ENCODE data around the gene GRAP. TPM values are rescaled to one million over a fixed set of nuclear protein-coding genes. Genes with fewer than 3 reads are reported as not detected.
A peak's percentile ranks its signal among the peaks of the same experiment; 100 is the strongest.
"Not testable (repeated sequence)": the region's sequence is repeated elsewhere in the genome, so short reads cannot be mapped to it uniquely, and the experiment has no call there.

Gene GRAP
- total RNA-seq, 5 donors from 2014 or later (not counting 1 experiment from before 2014, with no cell fraction given) = 26.5 to 95.2 (median 74.0) TPM

DNA sequence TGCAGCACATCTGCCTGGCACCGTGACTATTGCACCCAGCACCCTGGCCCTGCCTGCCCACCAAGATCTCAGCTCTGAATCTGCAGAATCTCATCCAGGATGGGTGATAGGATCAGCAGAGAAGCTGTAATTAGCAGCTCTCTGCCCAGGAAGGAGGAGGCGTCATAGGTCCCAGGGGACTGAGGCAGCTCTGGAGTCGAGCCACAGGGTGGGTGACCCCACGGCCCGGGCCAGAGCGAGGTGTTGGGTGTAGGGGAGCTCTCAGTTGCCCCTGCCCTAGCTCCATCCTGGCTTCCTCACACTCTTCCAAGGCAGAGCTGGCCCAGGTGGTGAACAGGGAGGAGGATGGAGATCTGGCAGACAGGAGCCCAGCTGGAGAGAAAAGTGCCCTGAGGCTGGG lies 24.0 kb downstream of the GRAP start:
- H3K4me1 Mint-ChIP-seq = peaks cover 19 to 37% (median 26%) of the 10 kb centered on the region in 3 donors
- Histone ChIP-seq H3K27me3 (replicated peaks in 1 of 2; ENCODE audit: control insufficient read depth in 2 of 2, extremely low read depth in 1 of 2, insufficient read depth in 2 of 2, low read length in 1 of 2) (no peaks in the 10 kb centered on the region), H3K27ac (ENCODE audit: low read length) (no peak overlapping the region), H3K4me3 (ENCODE audit: control insufficient read depth in 1 of 2, extremely low read depth in 1 of 2, low read length in 1 of 2) (no peak overlapping the region), H3K4me1 (ENCODE audit: control insufficient read depth in 1 of 2, extremely low read depth in 1 of 2, insufficient read depth in 2 of 2, low read length in 2 of 2) (peaks cover 13 to 29% of the 10 kb centered on the region in 2 experiments), H3K36me3 (ENCODE audit: control insufficient read depth in 2 of 2, extremely low read depth in 1 of 2, insufficient read depth in 1 of 2, low read length in 1 of 2) (peaks cover 15 to 36% of the 10 kb centered on the region in 2 donors), H3K9me3 (no peaks in the 10 kb centered on the region)
- ChIA-PET POLR2A (interaction anchor here in 1 of 2 donors (0.6 kb wide), 1 partner anchor 37 kb away, joined by 3 read pairs; no protein-coding TSS in a partner anchor), CTCF (interaction anchor here in 1 of 2 donors (0.6 kb wide), 1 partner anchor 217 kb away, joined by 3 read pairs; no protein-coding TSS in a partner anchor)
- peak overlapping the region; percentile 35 to 59 for H3K27ac Mint-ChIP-seq
- H3K9me3 Mint-ChIP-seq = no peaks in the 10 kb centered on the region
- ATAC-seq (replicated peaks in 1 of 4) (no peak), DNase-seq (no peak)
- H3K36me3 Mint-ChIP-seq = peaks cover 23% of the 10 kb centered on the region
- no peaks in the 10 kb centered on the region for H3K27me3 Mint-ChIP-seq
- 100% methylated on average over 2 of the region's 6 CpGs for WGBS (ENCODE audit: insufficient coverage)
- peak overlapping the region in 1 of 3 donors; percentile 13 for H3K4me3 Mint-ChIP-seq

DNA sequence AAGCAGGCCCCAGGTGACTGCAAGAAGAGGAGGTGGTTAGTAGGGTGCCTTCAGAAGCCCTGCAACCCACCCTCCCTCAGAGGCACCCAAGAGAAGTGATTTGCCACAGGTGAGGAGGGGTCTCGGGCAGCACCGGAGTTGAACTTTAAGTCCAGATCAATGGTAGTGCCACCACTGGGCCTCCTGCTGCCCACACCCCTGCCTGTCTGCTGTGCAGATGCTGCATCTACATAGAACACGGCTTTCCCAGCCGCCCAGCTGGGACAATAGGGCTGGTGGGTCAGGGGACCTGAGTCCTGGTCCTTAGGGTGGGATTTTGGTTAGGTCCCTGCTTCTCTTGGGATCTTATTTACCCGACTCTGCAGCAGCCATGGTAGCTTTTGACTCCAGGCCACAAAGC lies 24.6 kb downstream of the GRAP start:
- CTCF ChIA-PET = no interaction called here
- H3K4me3 Mint-ChIP-seq = no peak overlapping the region
- peaks cover 19 to 37% (median 30%) of the 10 kb centered on the region in 3 donors for H3K4me1 Mint-ChIP-seq
- Histone ChIP-seq H3K4me3 (ENCODE audit: control insufficient read depth in 1 of 2, extremely low read depth in 1 of 2, low read length in 1 of 2) (no peak overlapping the region), H3K36me3 (ENCODE audit: control insufficient read depth in 2 of 2, extremely low read depth in 1 of 2, insufficient read depth in 1 of 2, low read length in 1 of 2) (peaks cover 15 to 36% of the 10 kb centered on the region in 2 donors), H3K27me3 (replicated peaks in 1 of 2; ENCODE audit: control insufficient read depth in 2 of 2, extremely low read depth in 1 of 2, insufficient read depth in 2 of 2, low read length in 1 of 2) (peaks cover 0 to under 1% of the 10 kb centered on the region in 2 experiments), H3K9me3 (no peaks in the 10 kb centered on the region), H3K4me1 (ENCODE audit: control insufficient read depth in 1 of 2, extremely low read depth in 1 of 2, insufficient read depth in 2 of 2, low read length in 2 of 2) (peaks cover 13 to 35% of the 10 kb centered on the region in 2 experiments), H3K27ac (ENCODE audit: low read length) (no peak overlapping the region)
- H3K36me3 Mint-ChIP-seq = peaks cover 23% of the 10 kb centered on the region
- no peak for DNase-seq
- H3K27me3 Mint-ChIP-seq = no peaks in the 10 kb centered on the region
- H3K27ac Mint-ChIP-seq = peak overlapping the region in 1 of 2 donors; percentile 35
- H3K9me3 Mint-ChIP-seq = no peaks in the 10 kb centered on the region
- ATAC-seq (replicated peaks in 1 of 4) = no peak
- POLR2A ChIA-PET = no interaction called here
- 93% methylated on average over 3 of the region's 5 CpGs for WGBS (ENCODE audit: insufficient coverage)

GRCh38 chr17:19021622-19022083 lies 25.1 kb downstream of the GRAP start:
- H3K9me3 ChIP-seq = no peaks in the 10 kb centered on the region
- no peak overlapping the region for H3K27ac ChIP-seq (ENCODE audit: low read length)
- peaks cover 15 to 36% of the 10 kb centered on the region in 2 donors for H3K36me3 ChIP-seq (ENCODE audit: control insufficient read depth in 2 of 2, extremely low read depth in 1 of 2, insufficient read depth in 1 of 2, low read length in 1 of 2)
- peaks cover 15 to 35% of the 10 kb centered on the region in 2 experiments for H3K4me1 ChIP-seq (ENCODE audit: control insufficient read depth in 1 of 2, extremely low read depth in 1 of 2, insufficient read depth in 2 of 2, low read length in 2 of 2)
- H3K4me1 Mint-ChIP-seq = peaks cover 22 to 41% (median 33%) of the 10 kb centered on the region in 3 donors
- H3K27me3 Mint-ChIP-seq = no peaks in the 10 kb centered on the region
- DNase-seq = peak in 16 of 35 experiments; percentile 18 to 55 (median 34)
- H3K4me3 ChIP-seq (ENCODE audit: control insufficient read depth in 1 of 2, extremely low read depth in 1 of 2, low read length in 1 of 2) = no peak overlapping the region
- CTCF ChIA-PET = interaction anchor here in 1 of 2 donors (0.7 kb wide), 1 partner anchor 257 kb away, joined by 3 read pairs; no protein-coding TSS in a partner anchor
- ATAC-seq (replicated peaks in 1 of 4) = peak in 1 of 4 experiments; percentile 38
- H3K9me3 Mint-ChIP-seq = no peaks in the 10 kb centered on the region
- H3K4me3 Mint-ChIP-seq = no peak overlapping the region
- 96% methylated on average over 20 of the region's 24 CpGs for WGBS (ENCODE audit: insufficient coverage)
- POLR2A ChIA-PET = no interaction called here
- peaks cover 23% of the 10 kb centered on the region for H3K36me3 Mint-ChIP-seq
- no peak overlapping the region for H3K27ac Mint-ChIP-seq
- peaks cover 0 to 4% of the 10 kb centered on the region in 2 experiments for H3K27me3 ChIP-seq (replicated peaks in 1 of 2; ENCODE audit: control insufficient read depth in 2 of 2, extremely low read depth in 1 of 2, insufficient read depth in 2 of 2, low read length in 1 of 2)

GRCh38 chr17:19021011-19021621 lies 25.6 kb downstream of the GRAP start:
- H3K9me3 Mint-ChIP-seq; POLR2A ChIA-PET; ATAC-seq (replicated peaks in 1 of 4); H3K4me3 Mint-ChIP-seq; H3K9me3 ChIP-seq; H3K27ac ChIP-seq (ENCODE audit: low read length); H3K4me3 ChIP-seq (ENCODE audit: control insufficient read depth in 1 of 2, extremely low read depth in 1 of 2, low read length in 1 of 2); H3K27me3 Mint-ChIP-seq; DNase-seq; H3K27me3 ChIP-seq (replicated peaks in 1 of 2; ENCODE audit: control insufficient read depth in 2 of 2, extremely low read depth in 1 of 2, insufficient read depth in 2 of 2, low read length in 1 of 2); H3K27ac Mint-ChIP-seq: not testable (repeated sequence)
- H3K36me3 ChIP-seq (ENCODE audit: control insufficient read depth in 2 of 2, extremely low read depth in 1 of 2, insufficient read depth in 1 of 2, low read length in 1 of 2) = peaks cover 15 to 36% of the 10 kb centered on the region in 2 donors
- CTCF ChIA-PET = interaction anchor here in 1 of 2 donors (0.7 kb wide), 1 partner anchor 258 kb away, joined by 3 read pairs; no protein-coding TSS in a partner anchor
- H3K36me3 Mint-ChIP-seq = peaks cover 23% of the 10 kb centered on the region
- H3K4me1 ChIP-seq (ENCODE audit: control insufficient read depth in 1 of 2, extremely low read depth in 1 of 2, insufficient read depth in 2 of 2, low read length in 2 of 2) = peaks cover 15 to 35% of the 10 kb centered on the region in 2 experiments
- H3K4me1 Mint-ChIP-seq = peaks cover 22 to 46% (median 35%) of the 10 kb centered on the region in 3 donors
- 95% methylated on average over 4 of the region's 7 CpGs for WGBS (ENCODE audit: insufficient coverage)

GRCh38 chr17:19020016-19020415 lies 26.7 kb downstream of the GRAP start:
- Histone ChIP-seq H3K4me3 (ENCODE audit: control insufficient read depth in 1 of 2, extremely low read depth in 1 of 2, low read length in 1 of 2) (no peak overlapping the region), H3K27me3 (replicated peaks in 1 of 2; ENCODE audit: control insufficient read depth in 2 of 2, extremely low read depth in 1 of 2, insufficient read depth in 2 of 2, low read length in 1 of 2) (peaks cover 0 to 10% of the 10 kb centered on the region in 2 experiments), H3K9me3 (no peaks in the 10 kb centered on the region), H3K36me3 (ENCODE audit: control insufficient read depth in 2 of 2, extremely low read depth in 1 of 2, insufficient read depth in 1 of 2, low read length in 1 of 2) (peaks cover 15 to 36% of the 10 kb centered on the region in 2 donors), H3K27ac (ENCODE audit: low read length) (no peak overlapping the region), H3K4me1 (ENCODE audit: control insufficient read depth in 1 of 2, extremely low read depth in 1 of 2, insufficient read depth in 2 of 2, low read length in 2 of 2) (peaks cover 15 to 34% of the 10 kb centered on the region in 2 experiments)
- ATAC-seq (replicated peaks in 1 of 4) (no peak), DNase-seq (no peak)
- peak overlapping the region; percentile 31 to 38 for H3K27ac Mint-ChIP-seq
- H3K4me3 Mint-ChIP-seq = no peak overlapping the region
- H3K4me1 Mint-ChIP-seq = peaks cover 22 to 46% (median 39%) of the 10 kb centered on the region in 3 donors
- H3K9me3 Mint-ChIP-seq = no peaks in the 10 kb centered on the region
- no peaks in the 10 kb centered on the region for H3K27me3 Mint-ChIP-seq
- POLR2A ChIA-PET = no interaction called here
- peaks cover 23% of the 10 kb centered on the region for H3K36me3 Mint-ChIP-seq
- whole genome bisulfite sequencing (ENCODE audit: insufficient coverage) = no CpG with 5 or more reads among the region's 3 CpGs
- CTCF ChIA-PET = no interaction called here

- peaks cover 8 to 27% of the 10 kb centered on the region in 2 experiments for H3K4me1 ChIP-seq (ENCODE audit: control insufficient read depth in 1 of 2, extremely low read depth in 1 of 2, insufficient read depth in 2 of 2, low read length in 2 of 2)
- Mint-ChIP-seq H3K27ac (peak overlapping the region; percentile 34 to 60), H3K9me3 (no peaks in the 10 kb centered on the region), H3K36me3 (peaks cover 18% of the 10 kb centered on the region), H3K4me3 (peak overlapping the region in 1 of 3 donors; percentile 40), H3K4me1 (peaks cover 15 to 39% (median 31%) of the 10 kb centered on the region in 3 donors), H3K27me3 (no peaks in the 10 kb centered on the region)
- peaks cover 0 to 13% of the 10 kb centered on the region in 2 experiments for H3K27me3 ChIP-seq (replicated peaks in 1 of 2; ENCODE audit: control insufficient read depth in 2 of 2, extremely low read depth in 1 of 2, insufficient read depth in 2 of 2, low read length in 1 of 2)
- WGBS (ENCODE audit: insufficient coverage) = 85% methylated on average over 22 of the region's 27 CpGs
- DNase-seq (no peak), ATAC-seq (replicated peaks in 1 of 4) (no peak)
- ChIA-PET CTCF (no interaction called here), POLR2A (no interaction called here)
- H3K27ac ChIP-seq (ENCODE audit: low read length) = no peak overlapping the region
- no peak overlapping the region for H3K4me3 ChIP-seq (ENCODE audit: control insufficient read depth in 1 of 2, extremely low read depth in 1 of 2, low read length in 1 of 2)
- peaks cover 15 to 36% of the 10 kb centered on the region in 2 donors for H3K36me3 ChIP-seq (ENCODE audit: control insufficient read depth in 2 of 2, extremely low read depth in 1 of 2, insufficient read depth in 1 of 2, low read length in 1 of 2)
- H3K9me3 ChIP-seq = no peaks in the 10 kb centered on the region
Observed at GRCh38 chr17:19019041-19019941, 27.5 kb downstream of the GRAP start.

Measured in T-cell (primary cell).